DND-41 (cell line): ENCODE measurements around the gene EML3.

ENCODE experiments used
- EZH2 ChIP-seq: IDR thresholded peaks from 3 replicates; pipeline ENCODE4 v1.6.1; 2012; ENCODE audit warnings: borderline replicate concordance, low read depth, mild to moderate bottlenecking, moderate library complexity, low read length, inconsistent platforms; ENCODE audit not compliant: severe bottlenecking
- TF ChIP-seq, protein P1 (sequence below): IDR thresholded peaks from 2 replicates; pipeline ENCODE4 v1.5.1; 2012; ENCODE audit warnings: borderline replicate concordance, low read length, moderate library complexity, mild to moderate bottlenecking; ENCODE audit not compliant: poor library complexity, severe bottlenecking; ENCODE audit errors: extremely low read depth

DNA sequence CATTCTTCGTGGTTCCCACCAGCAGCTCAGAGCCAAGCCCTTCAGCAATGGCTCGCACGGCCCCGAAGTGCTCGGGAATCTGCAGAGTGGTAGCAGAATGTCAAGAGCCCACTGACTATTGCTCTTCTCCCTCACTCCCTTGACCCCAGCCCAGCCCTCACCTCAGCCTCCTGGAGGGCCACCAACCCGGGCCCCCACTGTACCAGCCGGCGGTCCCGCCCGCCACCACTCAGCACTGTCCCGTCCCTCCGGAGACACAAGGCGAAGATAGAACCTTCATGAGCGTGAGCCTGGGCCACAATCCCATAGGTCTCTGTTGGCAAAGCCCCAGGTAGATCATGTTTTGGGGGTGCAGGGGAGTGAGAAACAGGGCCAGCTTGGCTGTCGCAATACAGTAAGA, 6.7 kb downstream of the EML3 start:
- TF ChIP-seq, protein P1, sequence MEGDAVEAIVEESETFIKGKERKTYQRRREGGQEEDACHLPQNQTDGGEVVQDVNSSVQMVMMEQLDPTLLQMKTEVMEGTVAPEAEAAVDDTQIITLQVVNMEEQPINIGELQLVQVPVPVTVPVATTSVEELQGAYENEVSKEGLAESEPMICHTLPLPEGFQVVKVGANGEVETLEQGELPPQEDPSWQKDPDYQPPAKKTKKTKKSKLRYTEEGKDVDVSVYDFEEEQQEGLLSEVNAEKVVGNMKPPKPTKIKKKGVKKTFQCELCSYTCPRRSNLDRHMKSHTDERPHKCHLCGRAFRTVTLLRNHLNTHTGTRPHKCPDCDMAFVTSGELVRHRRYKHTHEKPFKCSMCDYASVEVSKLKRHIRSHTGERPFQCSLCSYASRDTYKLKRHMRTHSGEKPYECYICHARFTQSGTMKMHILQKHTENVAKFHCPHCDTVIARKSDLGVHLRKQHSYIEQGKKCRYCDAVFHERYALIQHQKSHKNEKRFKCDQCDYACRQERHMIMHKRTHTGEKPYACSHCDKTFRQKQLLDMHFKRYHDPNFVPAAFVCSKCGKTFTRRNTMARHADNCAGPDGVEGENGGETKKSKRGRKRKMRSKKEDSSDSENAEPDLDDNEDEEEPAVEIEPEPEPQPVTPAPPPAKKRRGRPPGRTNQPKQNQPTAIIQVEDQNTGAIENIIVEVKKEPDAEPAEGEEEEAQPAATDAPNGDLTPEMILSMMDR: no peak
- no peak for TF ChIP-seq EZH2
